ENCODE data around the gene RXYLT1. TPM values are rescaled to one million over a fixed set of nuclear protein-coding genes. Genes with fewer than 3 reads are reported as not detected.
"Not testable (repeated sequence)": the region's sequence is repeated elsewhere in the genome, so short reads cannot be mapped to it uniquely, and the experiment has no call there.

The RXYLT1 gene
- total RNA-seq, 1 donor from 2014 or later = 20.6 TPM

DNA sequence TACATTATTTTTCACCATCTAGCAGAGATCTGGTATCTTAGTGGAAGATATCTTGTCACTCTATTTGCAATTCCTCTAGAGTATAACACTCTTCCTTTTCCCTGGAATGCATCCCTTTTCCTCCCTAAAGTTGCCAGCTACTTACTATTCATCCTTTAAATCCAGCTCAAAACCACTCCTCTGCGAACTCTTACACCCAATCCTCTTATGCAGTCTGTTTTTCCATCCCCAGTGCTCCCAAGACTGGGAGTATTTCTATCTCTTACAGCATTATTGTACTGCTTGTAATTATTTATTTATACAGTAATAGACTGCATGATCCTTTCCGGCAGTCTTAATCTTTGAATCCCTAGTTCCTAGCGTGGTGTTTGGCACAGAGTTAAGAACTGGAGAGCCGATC lies 61.9 kb downstream of the RXYLT1 start:
- Mint-ChIP-seq H3K4me3 (no peak overlapping the region), H3K27ac (no peak overlapping the region)
- no peak for DNase-seq (ENCODE audit: low spot score in 2 of 2, unreplicated experiment in 2 of 2)

DNA sequence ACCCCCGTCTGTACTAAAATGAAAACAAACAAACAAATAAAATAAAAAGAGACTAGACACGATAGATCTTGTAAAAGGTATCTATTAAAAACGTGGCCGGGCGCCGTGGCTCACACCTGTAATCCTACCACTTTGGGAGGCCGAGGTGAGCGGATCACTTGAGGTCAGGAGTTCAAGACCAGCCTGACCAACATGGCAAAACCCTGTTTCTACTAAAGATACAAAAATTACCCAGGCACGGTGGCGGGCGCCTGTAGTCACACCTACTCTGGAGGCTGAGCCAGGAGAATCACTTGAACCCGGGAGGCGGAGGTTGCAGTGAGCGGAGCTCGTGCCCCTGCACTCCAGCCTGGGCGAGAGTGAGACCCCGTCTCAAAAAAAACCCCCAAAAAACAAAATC lies 63.0 kb downstream of the RXYLT1 start:
- H3K4me3 Mint-ChIP-seq = peak overlapping the region; percentile 76
- not testable (repeated sequence) for H3K27ac Mint-ChIP-seq; H3K27me3 Mint-ChIP-seq (ENCODE audit: low read depth); H3K9me3 Mint-ChIP-seq; DNase-seq (ENCODE audit: low spot score in 2 of 2, unreplicated experiment in 2 of 2); H3K36me3 Mint-ChIP-seq
- H3K4me1 Mint-ChIP-seq = peaks cover 19% of the 10 kb centered on the region

More for the DNA sequence above, 61.9 kb downstream of the RXYLT1 start:
- H3K9me3 Mint-ChIP-seq = no peaks in the 10 kb centered on the region
- TF ChIP-seq, protein P1, sequence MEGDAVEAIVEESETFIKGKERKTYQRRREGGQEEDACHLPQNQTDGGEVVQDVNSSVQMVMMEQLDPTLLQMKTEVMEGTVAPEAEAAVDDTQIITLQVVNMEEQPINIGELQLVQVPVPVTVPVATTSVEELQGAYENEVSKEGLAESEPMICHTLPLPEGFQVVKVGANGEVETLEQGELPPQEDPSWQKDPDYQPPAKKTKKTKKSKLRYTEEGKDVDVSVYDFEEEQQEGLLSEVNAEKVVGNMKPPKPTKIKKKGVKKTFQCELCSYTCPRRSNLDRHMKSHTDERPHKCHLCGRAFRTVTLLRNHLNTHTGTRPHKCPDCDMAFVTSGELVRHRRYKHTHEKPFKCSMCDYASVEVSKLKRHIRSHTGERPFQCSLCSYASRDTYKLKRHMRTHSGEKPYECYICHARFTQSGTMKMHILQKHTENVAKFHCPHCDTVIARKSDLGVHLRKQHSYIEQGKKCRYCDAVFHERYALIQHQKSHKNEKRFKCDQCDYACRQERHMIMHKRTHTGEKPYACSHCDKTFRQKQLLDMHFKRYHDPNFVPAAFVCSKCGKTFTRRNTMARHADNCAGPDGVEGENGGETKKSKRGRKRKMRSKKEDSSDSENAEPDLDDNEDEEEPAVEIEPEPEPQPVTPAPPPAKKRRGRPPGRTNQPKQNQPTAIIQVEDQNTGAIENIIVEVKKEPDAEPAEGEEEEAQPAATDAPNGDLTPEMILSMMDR (IDR thresholded peaks at IDR 0.05; ENCODE audit: unreplicated experiment) = no peak
- H3K36me3 Mint-ChIP-seq = no peaks in the 10 kb centered on the region
- peaks cover 10% of the 10 kb centered on the region for H3K27me3 Mint-ChIP-seq (ENCODE audit: low read depth)
- peaks cover 18% of the 10 kb centered on the region for H3K4me1 Mint-ChIP-seq

DNA sequence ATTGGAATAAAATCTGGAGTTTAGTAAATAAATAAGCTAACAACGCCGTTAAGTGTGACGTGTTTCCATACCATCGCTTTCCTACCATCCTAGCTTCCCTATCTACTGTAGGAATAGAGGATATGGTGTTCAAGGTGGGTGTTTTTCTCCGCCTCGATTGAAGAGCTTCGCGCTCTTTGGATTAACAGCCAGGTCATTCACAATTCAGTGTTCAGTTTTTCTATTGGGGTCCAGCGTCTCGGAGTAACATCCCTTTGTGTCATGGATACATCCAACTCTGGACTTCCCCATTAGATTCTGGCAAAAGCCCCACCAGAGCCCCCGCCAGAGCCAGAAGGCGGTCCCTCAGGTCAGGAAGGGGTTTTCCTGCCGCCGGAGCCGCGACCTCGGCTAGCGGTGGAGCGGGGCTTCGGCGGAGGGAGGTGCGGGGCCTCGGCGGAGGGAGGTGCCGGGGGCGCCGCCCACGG lies 63.6 kb downstream of the RXYLT1 start:
- no peaks in the 10 kb centered on the region for H3K36me3 Mint-ChIP-seq
- H3K27me3 Mint-ChIP-seq (ENCODE audit: low read depth) = peaks cover 4% of the 10 kb centered on the region

DNA sequence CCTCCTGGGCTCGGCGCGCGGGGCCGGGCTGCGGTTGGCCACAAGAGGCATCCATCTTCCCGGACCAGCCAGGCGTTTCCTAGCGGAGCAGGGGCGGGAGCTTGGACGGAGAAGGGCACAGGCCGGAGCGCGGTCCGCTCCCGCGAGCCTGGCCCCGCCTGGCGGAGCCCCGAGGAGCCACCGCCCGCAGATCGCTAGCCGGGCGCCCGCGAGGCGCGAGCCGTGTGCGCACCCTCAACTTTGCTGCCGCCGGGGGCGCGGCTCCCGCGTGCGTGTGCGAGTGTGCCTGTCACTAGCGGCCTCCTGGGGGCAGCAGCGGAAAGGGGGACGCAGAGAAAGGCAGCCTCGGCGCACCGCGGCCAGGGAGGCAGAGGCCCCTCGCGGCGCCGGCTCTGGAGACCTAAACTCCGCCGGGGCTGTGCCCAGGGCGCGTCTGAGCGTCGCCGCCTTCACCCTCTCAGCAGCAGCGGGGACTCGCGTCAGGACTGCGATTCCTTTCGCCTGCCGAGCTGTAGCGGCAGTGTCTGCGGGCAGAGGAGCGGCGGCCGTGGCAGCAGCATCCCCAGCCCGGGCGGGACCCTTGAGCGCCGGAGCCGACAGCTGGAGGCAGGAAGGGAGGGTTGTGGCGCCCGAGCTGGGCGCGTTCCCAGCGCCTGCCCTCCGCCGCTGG lies 64.1 kb downstream of the RXYLT1 start:
- TF ChIP-seq, protein P1 (IDR thresholded peaks at IDR 0.05; ENCODE audit: unreplicated experiment) = peak; percentile 94
- Mint-ChIP-seq H3K4me3 (peak overlapping the region; percentile 76), H3K9me3 (no peaks in the 10 kb centered on the region), H3K36me3 (no peaks in the 10 kb centered on the region), H3K27ac (peak overlapping the region; percentile 54), H3K27me3 (ENCODE audit: low read depth) (peaks cover 4% of the 10 kb centered on the region), H3K4me1 (peaks cover 25% of the 10 kb centered on the region)
- DNase-seq (ENCODE audit: low spot score in 2 of 2, unreplicated experiment in 2 of 2) = peak; percentile 81 to 91

More for the DNA sequence above, 63.6 kb downstream of the RXYLT1 start:
- DNase-seq (ENCODE audit: low spot score in 2 of 2, unreplicated experiment in 2 of 2) = no peak
- H3K4me1 Mint-ChIP-seq = peaks cover 19% of the 10 kb centered on the region
- TF ChIP-seq, protein P1 (IDR thresholded peaks at IDR 0.05; ENCODE audit: unreplicated experiment) = no peak
- peak overlapping the region; percentile 76 for H3K4me3 Mint-ChIP-seq
- peak overlapping the region; percentile 60 for H3K27ac Mint-ChIP-seq
- H3K9me3 Mint-ChIP-seq = no peaks in the 10 kb centered on the region

DNA sequence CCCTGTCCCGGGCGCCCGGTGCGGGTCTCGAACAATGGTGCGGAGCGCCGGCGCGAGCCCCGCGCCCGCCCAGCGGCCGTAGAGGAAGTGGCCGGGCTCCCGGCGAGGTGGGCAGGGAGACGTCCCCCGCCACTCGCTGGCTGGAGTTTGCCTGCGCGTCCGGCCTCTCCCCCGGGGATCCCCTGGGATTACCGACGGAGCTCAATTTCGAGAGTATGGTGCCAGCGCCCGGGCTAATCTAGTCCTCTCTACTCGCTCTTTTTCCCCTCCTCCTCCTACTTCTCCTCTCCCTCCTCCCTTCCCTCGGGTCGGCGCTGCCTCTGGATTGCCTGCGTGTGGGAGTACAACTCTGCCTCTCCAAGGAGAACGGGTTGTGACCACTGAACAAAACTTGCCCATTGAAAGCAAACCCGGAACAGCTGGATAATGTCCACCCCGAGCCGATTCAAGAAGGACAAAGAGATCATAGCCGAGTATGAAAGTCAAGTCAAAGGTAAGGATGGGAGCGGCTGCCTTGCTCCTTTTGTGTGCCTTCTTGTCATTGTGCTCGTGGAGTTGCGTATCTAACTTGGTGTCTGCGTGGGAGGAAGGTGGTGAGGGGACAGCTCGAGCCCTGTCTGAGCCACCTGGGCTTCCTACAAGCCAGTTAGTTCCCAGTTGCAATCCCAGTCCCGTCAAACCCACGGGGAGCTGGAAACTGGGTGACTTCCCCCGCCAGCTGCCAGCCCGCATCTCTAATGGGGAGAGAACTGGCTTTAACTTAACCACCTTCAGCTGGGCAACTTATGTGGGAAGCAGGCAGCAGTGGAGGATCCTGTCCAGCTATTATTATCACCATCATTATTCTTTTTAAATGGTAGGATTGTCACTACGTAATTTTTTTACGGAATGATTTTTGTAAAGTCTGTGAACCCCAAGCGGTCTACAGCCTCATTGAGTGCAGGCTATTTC lies 65.0 kb downstream of the RXYLT1 start, which contains the start of gene SRGAP1:
Gene SRGAP1 (plus strand): TSS at position 310 of the 951 bp plus-strand sequence. CDS start 117 bp downstream, at position 427.
- DNase-seq (ENCODE audit: low spot score in 2 of 2, unreplicated experiment in 2 of 2) = peak in 1 of 2 experiments; percentile 60
- TF ChIP-seq, protein P1 (IDR thresholded peaks at IDR 0.05; ENCODE audit: unreplicated experiment) = no peak
- peaks cover 2% of the 10 kb centered on the region for H3K27me3 Mint-ChIP-seq (ENCODE audit: low read depth)
- H3K36me3 Mint-ChIP-seq = no peaks in the 10 kb centered on the region
- peak within 1 kb of the TSS; percentile 94 for H3K4me3 Mint-ChIP-seq
- H3K4me1 Mint-ChIP-seq = peaks cover 33% of the 10 kb centered on the region
- H3K9me3 Mint-ChIP-seq = no peaks in the 10 kb centered on the region
- H3K27ac Mint-ChIP-seq = peak within 1 kb of the TSS; percentile 83

All from mesothelial cell of epicardium (in vitro differentiated cells).